ENCODE measurements around the gene ARHGEF12. TPM values are rescaled to one million over a fixed set of nuclear protein-coding genes. Genes with fewer than 3 reads are reported as not detected.

ARHGEF12 gene
- total and polyA plus RNA-seq, 10 of the 15 experiments (the other 5 are each of a cell fraction or from before 2014, with no cell fraction given): 2.7 to 40.8 (median 20.9) TPM

- no peak for TF ChIP-seq SKIL (IDR thresholded peaks at IDR 0.05; ENCODE audit: low read depth, poor library complexity, severe bottlenecking)
- no peak for TF ChIP-seq WRNIP1 (IDR thresholded peaks at IDR 0.05; ENCODE audit: borderline replicate concordance, low read depth, low read length)
Observed at GRCh38 chr11:120527111-120527761, 191.0 kb downstream of the ARHGEF12 start (continued).

- in situ Hi-C loops (cut with MboI): no loop called here
- intact Hi-C loops (cut with micrococcal nuclease; ENCODE audit: unreplicated experiment): no loop called here
Observed at GRCh38 chr11:120528749-120529148, 192.5 kb downstream of the ARHGEF12 start.

More at GRCh38 chr11:120528749-120529148, 192.5 kb downstream of the ARHGEF12 start:
- Histone ChIP-seq H3K36me3 (ENCODE audit: control insufficient read depth in 2 of 2, insufficient read depth in 2 of 2, low read length in 1 of 2) (no peaks in the 10 kb centered on the region; a peak in 1 of 4 replicates), H3K79me2 (ENCODE audit: control insufficient read depth, insufficient read depth, low read length) (no peaks in the 10 kb centered on the region), H3K4me1 (ENCODE audit: control insufficient read depth, insufficient read depth, low read length) (no peaks in the 10 kb centered on the region), H2AFZ (ENCODE audit: control insufficient read depth, low read depth, low read length) (no peak overlapping the region), H3K9me3 (replicated peaks; ENCODE audit: control insufficient read depth, insufficient read depth, low read length) (no peaks in the 10 kb centered on the region), H3K27ac (ENCODE audit: control insufficient read depth, insufficient read depth) (no peak overlapping the region), H3K9ac (ENCODE audit: control insufficient read depth, insufficient read depth, low read length) (no peak overlapping the region), H4K20me1 (ENCODE audit: control insufficient read depth, insufficient read depth) (no peaks in the 10 kb centered on the region), H3K4me2 (ENCODE audit: control insufficient read depth, insufficient read depth) (no peak overlapping the region), H3K27me3 (replicated peaks in 1 of 2; ENCODE audit: control insufficient read depth in 2 of 2, insufficient read depth in 2 of 2, low read length in 1 of 2) (no peaks in the 10 kb centered on the region; a peak in 1 of 4 replicates), H3K4me3 (no peak overlapping the region)
- SMC1A ChIA-PET (ENCODE audit: uncharacterized antibody, unreplicated experiment): no interaction called here
- FAIRE-seq (no peak), ATAC-seq (no peak), DNase-seq (ENCODE audit: low read depth, low spot score) (no peak)
- POLR2A ChIA-PET: no interaction called here
- WGBS (ENCODE audit: insufficient coverage, insufficient replicate concordance, low lambda C conversion rate, missing lambda C conversion rate): 44% methylated on average over 4 of the region's 4 CpGs
- TF ChIP-seq CEBPZ (IDR thresholded peaks at IDR 0.05; ENCODE audit: low read depth, low read length): no peak
- no peak for TF ChIP-seq FOS (IDR thresholded peaks at IDR 0.05; ENCODE audit: borderline replicate concordance, extremely low read depth, insufficient read length)
- no peak for TF ChIP-seq ZNF207 (IDR thresholded peaks at IDR 0.05; ENCODE audit: borderline replicate concordance)
- TF ChIP-seq SKIL (IDR thresholded peaks at IDR 0.05; ENCODE audit: low read depth, poor library complexity, severe bottlenecking): no peak
- no peak for TF ChIP-seq ZNF274 (IDR thresholded peaks at IDR 0.05; ENCODE audit: insufficient read depth, insufficient read length)
- BruUV-seq (replicated peaks): no TSS peak
- RAD21 ChIA-PET (ENCODE audit: unreplicated experiment): no interaction called here
- CTCF ChIA-PET: interaction anchor here (0.7 kb wide), 1 partner anchor 235 kb away, joined by 3 read pairs; no protein-coding TSS in a partner anchor
